PC-9 (cell line): ENCODE data around the gene MADCAM1. TPM values are rescaled to one million over a fixed set of nuclear protein-coding genes. Genes with fewer than 3 reads are reported as not detected.

Experiments
- BruUV-seq: library from RNA; stranded (reverse); fragments of 400-500 nt; replicated peaks from 2 replicates; lab custom pipeline; 2021; lab: Mats Ljungman, UMichigan
- CTCF ChIA-PET: fragments of 300-600 bp; sonication (Branson Sonifier 250); formaldehyde crosslinking; loops from one replicate; lab custom pipeline; 2022; ENCODE audit warnings: antibody characterized with exemption; lab: Charles Lee
- POLR2A ChIA-PET: fragments of 300-600 bp; sonication (Branson Sonifier 250); formaldehyde crosslinking; loops from one replicate; lab custom pipeline; 2022; ENCODE audit warnings: antibody characterized with exemption; ENCODE audit not compliant: unreplicated experiment; lab: Charles Lee
- DNase-seq, 2 experiments: peaks; one replicate each; pipeline versions ENCODE4 v3.0.0 to v3.0.0-alpha.2; 2015 to 2022; ENCODE audit warnings: mixed read lengths in 1 of 2
- H2AFZ ChIP-seq: fragments of 200-600 bp; sonication (generic); 2 replicates; pipeline ENCODE4 v1.8.1; 2017; ENCODE audit warnings: antibody characterized with exemption
- H3F3A ChIP-seq: fragments of 200-600 bp; sonication (generic); 2 replicates; pipeline ENCODE4 v1.8.1; 2017; ENCODE audit warnings: antibody characterized with exemption, mild to moderate bottlenecking, low read depth; ENCODE audit not compliant: insufficient read depth
- H3K27ac ChIP-seq: fragments of 200-600 bp; sonication (generic); 2 replicates; pipeline ENCODE4 v1.6.1; 2016; ENCODE audit warnings: mixed run types
- H3K27me3 ChIP-seq: fragments of 200-600 bp; sonication (generic); 2 replicates; pipeline ENCODE4 v1.6.1; 2016; ENCODE audit warnings: low read depth, mixed run types; ENCODE audit not compliant: insufficient read depth
- H3K36me3 ChIP-seq: fragments of 200-600 bp; sonication (generic); 2 replicates; pipeline ENCODE4 v1.6.1; 2016; ENCODE audit warnings: low read depth, mixed run types
- H3K4me1 ChIP-seq: fragments of 200-600 bp; sonication (generic); replicated peaks from 2 replicates; pipeline ENCODE4 v1.6.1; 2016; ENCODE audit warnings: mixed run types; ENCODE audit not compliant: insufficient read depth
- H3K4me2 ChIP-seq: fragments of 200-600 bp; sonication (generic); 2 replicates; pipeline ENCODE4 v1.6.1; 2017; ENCODE audit warnings: mixed run types
- H3K4me3 ChIP-seq: fragments of 200-600 bp; sonication (generic); 2 replicates; pipeline ENCODE4 v1.6.1; 2016; ENCODE audit warnings: mixed run types
- H3K79me2 ChIP-seq: fragments of 200-600 bp; sonication (generic); 2 replicates; pipeline ENCODE4 v1.6.1; 2017; ENCODE audit warnings: low read depth, mixed run types
- H3K9me2 ChIP-seq: fragments of 200-600 bp; sonication (generic); 2 replicates; pipeline ENCODE4 v1.8.1; 2017; ENCODE audit warnings: mild to moderate bottlenecking; ENCODE audit not compliant: insufficient read depth
- H3K9me3 ChIP-seq: fragments of 200-600 bp; sonication (generic); 2 replicates; pipeline ENCODE4 v1.8.1; 2016; ENCODE audit warnings: low read depth; ENCODE audit not compliant: insufficient read depth
- H4K20me1 ChIP-seq: fragments of 200-600 bp; sonication (generic); 2 replicates; pipeline ENCODE4 v1.8.1; 2017; ENCODE audit not compliant: insufficient read depth
- EZH2 ChIP-seq: fragments of 200-600 bp; sonication (generic); IDR thresholded peaks from 2 replicates; pipeline ENCODE4 v1.8.0; 2017; ENCODE audit warnings: antibody characterized with exemption, low read depth
- intact Hi-C: fragments of 100-400 bp; cut with micrococcal nuclease; formaldehyde crosslinking; loops from one replicate; pipeline ENCODE4 v1.10.0; 2022; ENCODE audit not compliant: unreplicated experiment
- total RNA-seq: library from RNA; stranded (reverse); gene quantifications from 2 replicates; pipeline ENCODE4 v1.2.3, GENCODE V29; 2021
- TF ChIP-seq, protein P1 (sequence below): fragments of 200-600 bp; sonication (generic); conservative IDR thresholded peaks from 2 replicates; pipeline ENCODE4 v1.6.1; 2017; ENCODE audit warnings: mixed run types, antibody characterized with exemption, mild to moderate bottlenecking, moderate library complexity

Gene MADCAM1
- total RNA-seq, 1 experiment from 2014 or later, result 1.1 TPM

DNA sequence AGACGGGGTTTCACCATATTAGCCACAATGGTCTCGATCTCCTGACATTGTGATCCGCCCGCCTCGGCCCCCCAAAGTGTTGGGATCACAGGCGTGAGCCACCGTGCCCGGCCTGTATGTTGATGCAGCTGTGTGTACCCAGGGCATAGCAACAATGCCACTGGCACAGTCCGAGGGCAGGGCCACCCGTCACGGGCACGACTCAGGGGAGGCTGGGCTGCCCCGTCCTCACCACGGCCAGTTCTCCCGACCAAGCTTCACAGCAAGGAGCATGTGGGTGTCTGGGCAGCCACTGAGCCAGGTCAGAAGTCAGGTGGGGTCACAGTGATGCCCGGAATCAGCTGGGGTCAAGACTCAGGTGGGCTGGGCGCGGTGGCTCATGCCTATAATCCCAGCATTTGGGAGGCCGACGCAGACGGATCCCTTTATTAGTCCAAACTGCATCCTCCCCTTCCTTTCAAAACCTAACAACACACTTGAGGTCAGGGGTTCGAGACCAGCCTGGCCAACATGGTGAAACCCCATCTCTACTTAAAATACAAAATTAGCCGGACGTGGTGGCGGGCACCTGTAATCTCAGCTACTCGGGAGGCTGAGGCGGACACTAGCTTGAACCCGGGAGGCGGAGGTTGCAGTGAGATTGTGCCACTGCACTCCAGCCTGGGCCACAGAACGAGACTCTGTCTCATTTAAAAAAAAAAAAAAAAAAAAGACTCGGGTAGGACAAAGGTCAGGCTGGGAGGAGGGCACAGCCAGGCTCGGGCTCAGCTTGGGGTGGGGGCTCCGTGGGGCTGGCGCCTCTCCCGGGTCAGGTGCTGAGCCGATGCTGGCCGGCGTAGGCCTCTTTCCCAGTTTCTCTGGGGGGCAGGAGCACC is 34.1 kb downstream of the MADCAM1 start:
- CTCF ChIA-PET, result interaction anchor here (0.6 to 1.5 kb wide), 5 partner anchors 20 to 796 kb away, joined by 3 to 6 read pairs (median 3); no protein-coding TSS in a partner anchor
- no peak for DNase-seq
- H3K4me2 ChIP-seq, result peak overlapping the region; percentile 77

GRCh38 chr19:531009-531752 is 34.9 kb downstream of the MADCAM1 start:
- H3K4me3 ChIP-seq, result peak overlapping the region; percentile 86
- no peaks in the 10 kb centered on the region for H3K9me3 ChIP-seq
- peaks cover 48% of the 10 kb centered on the region for H3K4me1 ChIP-seq
- no peaks in the 10 kb centered on the region for H3K9me2 ChIP-seq
- H2AFZ ChIP-seq, result peak overlapping the region; percentile 79
- H3K27me3 ChIP-seq, result no peaks in the 10 kb centered on the region
- intact Hi-C loops, result loop anchor here (1.0 kb wide), 1 partner anchor 24 kb away; the partner anchor contains the start of gene TPGS1
- peak overlapping the region; percentile 77 for H3K4me2 ChIP-seq
- ChIA-PET CTCF (interaction anchor here (0.6 to 1.5 kb wide), 6 partner anchors 10 to 795 kb away, joined by 3 to 6 read pairs (median 3); no protein-coding TSS in a partner anchor), POLR2A (interaction anchor here (0.6 kb wide), 1 partner anchor 132 kb away, joined by 6 read pairs; no protein-coding TSS in a partner anchor)
- DNase-seq, result peak; percentile 58 to 93
- peaks cover 37% of the 10 kb centered on the region; the same call in 1 of the 2 replicates for H3F3A ChIP-seq
- H4K20me1 ChIP-seq, result peaks cover 22% of the 10 kb centered on the region
- peaks cover 31% of the 10 kb centered on the region for H3K79me2 ChIP-seq
- H3K27ac ChIP-seq, result peak overlapping the region; percentile 38
- BruUV-seq, result no TSS peak
- H3K36me3 ChIP-seq, result peaks cover 2% of the 10 kb centered on the region; the same call in 1 of the 2 replicates
- no peak for TF ChIP-seq EZH2
- TF ChIP-seq, protein P1, sequence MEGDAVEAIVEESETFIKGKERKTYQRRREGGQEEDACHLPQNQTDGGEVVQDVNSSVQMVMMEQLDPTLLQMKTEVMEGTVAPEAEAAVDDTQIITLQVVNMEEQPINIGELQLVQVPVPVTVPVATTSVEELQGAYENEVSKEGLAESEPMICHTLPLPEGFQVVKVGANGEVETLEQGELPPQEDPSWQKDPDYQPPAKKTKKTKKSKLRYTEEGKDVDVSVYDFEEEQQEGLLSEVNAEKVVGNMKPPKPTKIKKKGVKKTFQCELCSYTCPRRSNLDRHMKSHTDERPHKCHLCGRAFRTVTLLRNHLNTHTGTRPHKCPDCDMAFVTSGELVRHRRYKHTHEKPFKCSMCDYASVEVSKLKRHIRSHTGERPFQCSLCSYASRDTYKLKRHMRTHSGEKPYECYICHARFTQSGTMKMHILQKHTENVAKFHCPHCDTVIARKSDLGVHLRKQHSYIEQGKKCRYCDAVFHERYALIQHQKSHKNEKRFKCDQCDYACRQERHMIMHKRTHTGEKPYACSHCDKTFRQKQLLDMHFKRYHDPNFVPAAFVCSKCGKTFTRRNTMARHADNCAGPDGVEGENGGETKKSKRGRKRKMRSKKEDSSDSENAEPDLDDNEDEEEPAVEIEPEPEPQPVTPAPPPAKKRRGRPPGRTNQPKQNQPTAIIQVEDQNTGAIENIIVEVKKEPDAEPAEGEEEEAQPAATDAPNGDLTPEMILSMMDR, result no peak

More for the DNA sequence above, 34.1 kb downstream of the MADCAM1 start:
- TSS peak; percentile 77 for BruUV-seq
- TF ChIP-seq EZH2, result no peak
- Histone ChIP-seq H3F3A (peaks cover 33% of the 10 kb centered on the region; the same call in 1 of the 2 replicates), H2AFZ (peak overlapping the region; percentile 79), H3K4me1 (peaks cover 40% of the 10 kb centered on the region), H3K4me3 (peak overlapping the region; percentile 86), H3K9me2 (no peaks in the 10 kb centered on the region), H4K20me1 (peaks cover 14% of the 10 kb centered on the region), H3K9me3 (no peaks in the 10 kb centered on the region), H3K36me3 (no peaks in the 10 kb centered on the region), H3K27ac (peak overlapping the region; percentile 38), H3K79me2 (peaks cover 26% of the 10 kb centered on the region), H3K27me3 (no peaks in the 10 kb centered on the region)
- POLR2A ChIA-PET, result interaction anchor here (0.6 kb wide), 1 partner anchor 133 kb away, joined by 6 read pairs; no protein-coding TSS in a partner anchor
- intact Hi-C loops, result loop anchor here (1.0 kb wide), 1 partner anchor 23 kb away; the partner anchor contains the start of gene TPGS1

GRCh38 chr19:531753-532560 is 35.7 kb downstream of the MADCAM1 start, which contains the start of gene CDC34:
Gene CDC34, plus strand, starts transcription at chr19:531760. Its CDS starts 172 bp downstream, at chr19:531932.
- Histone ChIP-seq H2AFZ (peak within 1 kb of the TSS; percentile 79), H3F3A (peaks cover 30% of the 10 kb centered on the region; the same call in 1 of the 2 replicates), H4K20me1 (peaks cover 30% of the 10 kb centered on the region), H3K27ac (peak within 1 kb of the TSS; percentile 38), H3K4me3 (peak within 1 kb of the TSS; percentile 97), H3K4me1 (peaks cover 49% of the 10 kb centered on the region), H3K9me2 (no peaks in the 10 kb centered on the region), H3K27me3 (no peaks in the 10 kb centered on the region), H3K9me3 (no peaks in the 10 kb centered on the region), H3K4me2 (peak within 1 kb of the TSS; percentile 96), H3K36me3 (peaks cover 9% of the 10 kb centered on the region; the same call in 1 of the 2 replicates), H3K79me2 (peaks cover 36% of the 10 kb centered on the region)
- intact Hi-C loops, result loop anchor here (1.0 kb wide), 1 partner anchor 25 kb away; the partner anchor contains the start of gene TPGS1
- ChIA-PET POLR2A (interaction anchor here (0.6 kb wide), 1 partner anchor 25 kb away, joined by 7 read pairs; no protein-coding TSS in a partner anchor), CTCF (interaction anchor here (1.5 kb wide), 1 partner anchor 25 kb away, joined by 3 read pairs; no protein-coding TSS in a partner anchor)
- TF ChIP-seq EZH2, result no peak
- TF ChIP-seq, protein P1, result no peak
- no TSS peak for BruUV-seq
- DNase-seq, result no peak
